ENCODE measurements around the gene AHI1. TPM values are rescaled to one million over a fixed set of nuclear protein-coding genes. Genes with fewer than 3 reads are reported as not detected.
A peak's percentile ranks its signal among the peaks of the same experiment; 100 is the strongest.
"Not testable (repeated sequence)": the region's sequence is repeated elsewhere in the genome, so short reads cannot be mapped to it uniquely, and the experiment has no call there.

AHI1 gene
- total RNA-seq, 1 donor: 29.8 TPM

GRCh38 chr6:135346747-135347146, 150.8 kb downstream of the AHI1 start:
- no peak for TF ChIP-seq CTCF (IDR thresholded peaks at IDR 0.05; ENCODE audit: insufficient read depth, low read depth, low read length)
- H3K4me3 ChIP-seq (ENCODE audit: low read depth, low read length): no peak overlapping the region
- peak; percentile 51 for DNase-seq (ENCODE audit: low read depth)

- H3K4me3 ChIP-seq (ENCODE audit: low read depth, low read length): no peak overlapping the region
- no peak for DNase-seq (ENCODE audit: low read depth)
- TF ChIP-seq CTCF (IDR thresholded peaks at IDR 0.05; ENCODE audit: insufficient read depth, low read depth, low read length): no peak
Measured at GRCh38 chr6:135344526-135344925, 153.0 kb downstream of the AHI1 start.

- not testable (repeated sequence) for DNase-seq (ENCODE audit: low read depth); H3K4me3 ChIP-seq (ENCODE audit: low read depth, low read length)
Measured at GRCh38 chr6:135339920-135340319, 157.6 kb downstream of the AHI1 start.

GRCh38 chr6:135334169-135334568, 163.4 kb downstream of the AHI1 start:
- no peak overlapping the region for H3K4me3 ChIP-seq (ENCODE audit: low read depth, low read length)
- no peak for DNase-seq (ENCODE audit: low read depth)
- TF ChIP-seq CTCF (IDR thresholded peaks at IDR 0.05; ENCODE audit: insufficient read depth, low read depth, low read length): no peak

DNA sequence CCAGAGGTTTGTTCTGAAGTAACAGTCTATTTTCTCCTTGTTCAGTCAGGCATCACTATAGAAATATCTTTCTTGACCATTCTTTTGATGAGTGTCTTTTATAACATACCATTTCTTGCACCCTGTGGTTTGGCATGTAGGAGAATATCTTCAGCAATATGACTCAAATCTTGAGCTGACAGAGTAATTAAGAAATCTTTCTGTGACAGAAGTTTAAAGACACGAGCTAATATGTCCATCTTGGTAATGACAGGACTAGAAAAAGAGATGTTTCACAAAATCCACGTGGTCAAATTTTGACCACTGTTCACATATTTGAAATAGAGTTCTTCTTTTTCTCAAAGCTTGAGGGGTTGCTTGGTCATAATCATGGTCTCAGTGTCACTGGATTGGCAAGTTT, 166.5 kb downstream of the AHI1 start:
- no peak overlapping the region for H3K4me3 ChIP-seq (ENCODE audit: low read depth, low read length)
- no peak for TF ChIP-seq CTCF (IDR thresholded peaks at IDR 0.05; ENCODE audit: insufficient read depth, low read depth, low read length)
- no peak for DNase-seq (ENCODE audit: low read depth)

- DNase-seq (ENCODE audit: low read depth): no peak
Measured at GRCh38 chr6:135329851-135330803, 167.4 kb downstream of the AHI1 start.

More at GRCh38 chr6:135329851-135330803, 167.4 kb downstream of the AHI1 start:
- no peak for TF ChIP-seq CTCF (IDR thresholded peaks at IDR 0.05; ENCODE audit: insufficient read depth, low read depth, low read length)
- no peak overlapping the region for H3K4me3 ChIP-seq (ENCODE audit: low read depth, low read length)

Data from fibroblast of villous mesenchyme (primary cell).